Measurements from ENCODE around the gene KIF6.

The KIF6 gene

DNA sequence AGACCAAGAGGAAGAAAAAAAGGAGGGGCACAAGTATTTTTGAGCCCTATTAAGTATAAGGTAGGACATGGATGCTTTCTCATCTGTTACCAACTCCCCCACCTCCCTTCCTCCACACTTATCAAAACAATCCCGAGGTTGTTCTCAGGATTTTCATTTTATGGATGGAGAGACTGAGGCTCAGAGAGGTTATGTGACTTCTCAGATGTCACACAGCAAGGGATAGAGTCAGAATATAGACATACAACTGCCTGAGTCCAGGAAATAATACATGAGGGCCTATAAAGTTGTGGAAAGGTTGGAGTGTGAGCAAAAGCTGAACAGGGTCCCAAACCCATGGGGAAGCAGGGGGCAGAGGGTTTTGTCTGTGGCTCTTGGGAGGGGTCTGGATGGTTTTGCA lies 430.3 kb downstream of the KIF6 start:
- ChIA-PET POLR2A (no interaction called here), CTCF (interaction anchor here (0.6 to 1.1 kb wide), 4 partner anchors 9 to 193 kb away, joined by 3 to 7 read pairs (median 5); no protein-coding TSS in a partner anchor)

DNA sequence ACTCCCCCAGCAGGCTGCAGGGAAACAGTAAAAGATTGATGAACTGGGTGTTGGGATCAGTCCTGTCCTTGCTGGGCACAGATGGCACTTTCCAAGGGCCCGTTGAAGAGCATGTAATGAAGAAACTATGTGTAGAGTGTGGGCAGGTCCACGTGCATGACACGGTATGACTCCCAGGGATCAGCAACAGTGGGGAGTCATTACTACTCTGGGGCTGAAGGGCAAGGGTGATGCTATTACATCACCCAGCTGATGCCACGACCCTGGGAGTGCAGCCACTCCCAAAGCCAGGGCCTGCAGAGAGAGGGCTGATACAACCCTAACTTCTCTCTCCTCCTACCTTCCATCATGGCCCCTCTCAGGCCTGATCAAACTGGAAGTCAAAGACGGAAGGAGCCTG lies 431.1 kb downstream of the KIF6 start:
- POLR2A ChIA-PET: no interaction called here
- CTCF ChIA-PET: interaction anchor here (1.1 kb wide), 2 partner anchors 10 to 128 kb away, joined by 4 to 6 read pairs; no protein-coding TSS in a partner anchor

More for the DNA sequence above, 430.3 kb downstream of the KIF6 start:
- Histone ChIP-seq H3K27ac (ENCODE audit: extremely low read depth, low read depth, low read length) (no peak overlapping the region), H3K9me3 (ENCODE audit: control insufficient read depth, insufficient read depth, low read depth, low read length) (no peaks in the 10 kb centered on the region), H3K4me1 (ENCODE audit: control insufficient read depth, insufficient read depth, low read length) (0 out of 2 replicates have a peak, but pooled peaks cover 2% of the 10 kb centered on the region), H3K4me3 (ENCODE audit: low read depth, low read length) (no peak overlapping the region), H3K36me3 (ENCODE audit: control insufficient read depth in 2 of 2, insufficient read depth in 1 of 2, low read length in 2 of 2) (no peaks in the 10 kb centered on the region)
- TF ChIP-seq ZNF768 (tag by site-specific recombination; IDR thresholded peaks at IDR 0.05) (0 out of 2 replicates have a peak, but pooled peaks have one; percentile 59), ZNF626 (tag by site-specific recombination; IDR thresholded peaks at IDR 0.05) (no peak)

More for the DNA sequence above, 431.1 kb downstream of the KIF6 start:
- no peaks in the 10 kb centered on the region for H3K9me3 ChIP-seq (ENCODE audit: control insufficient read depth, insufficient read depth, low read depth, low read length)
- no peak for TF ChIP-seq BCL11B (tag by site-specific recombination; IDR thresholded peaks at IDR 0.05; ENCODE audit: low read depth)
- TF ChIP-seq ZNF747 (tag by site-specific recombination; IDR thresholded peaks at IDR 0.05): no peak
- TF ChIP-seq, protein P1, sequence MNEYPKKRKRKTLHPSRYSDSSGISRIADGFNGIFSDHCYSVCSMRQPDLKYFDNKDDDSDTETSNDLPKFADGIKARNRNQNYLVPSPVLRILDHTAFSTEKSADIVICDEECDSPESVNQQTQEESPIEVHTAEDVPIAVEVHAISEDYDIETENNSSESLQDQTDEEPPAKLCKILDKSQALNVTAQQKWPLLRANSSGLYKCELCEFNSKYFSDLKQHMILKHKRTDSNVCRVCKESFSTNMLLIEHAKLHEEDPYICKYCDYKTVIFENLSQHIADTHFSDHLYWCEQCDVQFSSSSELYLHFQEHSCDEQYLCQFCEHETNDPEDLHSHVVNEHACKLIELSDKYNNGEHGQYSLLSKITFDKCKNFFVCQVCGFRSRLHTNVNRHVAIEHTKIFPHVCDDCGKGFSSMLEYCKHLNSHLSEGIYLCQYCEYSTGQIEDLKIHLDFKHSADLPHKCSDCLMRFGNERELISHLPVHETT (tag by site-specific recombination; IDR thresholded peaks at IDR 0.05): no peak
- TF ChIP-seq ZFHX2 (tag by site-specific recombination; conservative IDR thresholded peaks at IDR 0.05): peak; percentile 53
- TF ChIP-seq, protein P2, sequence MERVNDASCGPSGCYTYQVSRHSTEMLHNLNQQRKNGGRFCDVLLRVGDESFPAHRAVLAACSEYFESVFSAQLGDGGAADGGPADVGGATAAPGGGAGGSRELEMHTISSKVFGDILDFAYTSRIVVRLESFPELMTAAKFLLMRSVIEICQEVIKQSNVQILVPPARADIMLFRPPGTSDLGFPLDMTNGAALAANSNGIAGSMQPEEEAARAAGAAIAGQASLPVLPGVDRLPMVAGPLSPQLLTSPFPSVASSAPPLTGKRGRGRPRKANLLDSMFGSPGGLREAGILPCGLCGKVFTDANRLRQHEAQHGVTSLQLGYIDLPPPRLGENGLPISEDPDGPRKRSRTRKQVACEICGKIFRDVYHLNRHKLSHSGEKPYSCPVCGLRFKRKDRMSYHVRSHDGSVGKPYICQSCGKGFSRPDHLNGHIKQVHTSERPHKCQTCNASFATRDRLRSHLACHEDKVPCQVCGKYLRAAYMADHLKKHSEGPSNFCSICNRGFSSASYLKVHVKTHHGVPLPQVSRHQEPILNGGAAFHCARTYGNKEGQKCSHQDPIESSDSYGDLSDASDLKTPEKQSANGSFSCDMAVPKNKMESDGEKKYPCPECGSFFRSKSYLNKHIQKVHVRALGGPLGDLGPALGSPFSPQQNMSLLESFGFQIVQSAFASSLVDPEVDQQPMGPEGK (tag by site-specific recombination; IDR thresholded peaks at IDR 0.05): no peak
- TF ChIP-seq ZIC2 (tag by site-specific recombination; IDR thresholded peaks at IDR 0.05): peak; percentile 75
- TF ChIP-seq, protein P3, sequence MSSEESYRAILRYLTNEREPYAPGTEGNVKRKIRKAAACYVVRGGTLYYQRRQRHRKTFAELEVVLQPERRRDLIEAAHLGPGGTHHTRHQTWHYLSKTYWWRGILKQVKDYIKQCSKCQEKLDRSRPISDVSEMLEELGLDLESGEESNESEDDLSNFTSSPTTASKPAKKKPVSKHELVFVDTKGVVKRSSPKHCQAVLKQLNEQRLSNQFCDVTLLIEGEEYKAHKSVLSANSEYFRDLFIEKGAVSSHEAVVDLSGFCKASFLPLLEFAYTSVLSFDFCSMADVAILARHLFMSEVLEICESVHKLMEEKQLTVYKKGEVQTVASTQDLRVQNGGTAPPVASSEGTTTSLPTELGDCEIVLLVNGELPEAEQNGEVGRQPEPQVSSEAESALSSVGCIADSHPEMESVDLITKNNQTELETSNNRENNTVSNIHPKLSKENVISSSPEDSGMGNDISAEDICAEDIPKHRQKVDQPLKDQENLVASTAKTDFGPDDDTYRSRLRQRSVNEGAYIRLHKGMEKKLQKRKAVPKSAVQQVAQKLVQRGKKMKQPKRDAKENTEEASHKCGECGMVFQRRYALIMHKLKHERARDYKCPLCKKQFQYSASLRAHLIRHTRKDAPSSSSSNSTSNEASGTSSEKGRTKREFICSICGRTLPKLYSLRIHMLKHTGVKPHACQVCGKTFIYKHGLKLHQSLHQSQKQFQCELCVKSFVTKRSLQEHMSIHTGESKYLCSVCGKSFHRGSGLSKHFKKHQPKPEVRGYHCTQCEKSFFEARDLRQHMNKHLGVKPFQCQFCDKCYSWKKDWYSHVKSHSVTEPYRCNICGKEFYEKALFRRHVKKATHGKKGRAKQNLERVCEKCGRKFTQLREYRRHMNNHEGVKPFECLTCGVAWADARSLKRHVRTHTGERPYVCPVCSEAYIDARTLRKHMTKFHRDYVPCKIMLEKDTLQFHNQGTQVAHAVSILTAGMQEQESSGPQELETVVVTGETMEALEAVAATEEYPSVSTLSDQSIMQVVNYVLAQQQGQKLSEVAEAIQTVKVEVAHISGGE (tag by site-specific recombination; conservative IDR thresholded peaks at IDR 0.05; ENCODE audit: low read depth): no peak
- peak; percentile 57; the same call in 1 of the 2 replicates for TF ChIP-seq ZNF548 (tag by site-specific recombination; IDR thresholded peaks at IDR 0.05)
- TF ChIP-seq ZNF514 (tag by site-specific recombination; IDR thresholded peaks at IDR 0.05): no peak
- no peak for TF ChIP-seq ZBTB1 (tag by site-specific recombination; IDR thresholded peaks at IDR 0.05)
- TF ChIP-seq, protein P4, sequence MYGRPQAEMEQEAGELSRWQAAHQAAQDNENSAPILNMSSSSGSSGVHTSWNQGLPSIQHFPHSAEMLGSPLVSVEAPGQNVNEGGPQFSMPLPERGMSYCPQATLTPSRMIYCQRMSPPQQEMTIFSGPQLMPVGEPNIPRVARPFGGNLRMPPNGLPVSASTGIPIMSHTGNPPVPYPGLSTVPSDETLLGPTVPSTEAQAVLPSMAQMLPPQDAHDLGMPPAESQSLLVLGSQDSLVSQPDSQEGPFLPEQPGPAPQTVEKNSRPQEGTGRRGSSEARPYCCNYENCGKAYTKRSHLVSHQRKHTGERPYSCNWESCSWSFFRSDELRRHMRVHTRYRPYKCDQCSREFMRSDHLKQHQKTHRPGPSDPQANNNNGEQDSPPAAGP (tag by site-specific recombination; IDR thresholded peaks at IDR 0.05): peak; percentile 82; the same call in 1 of the 2 replicates
- no peak for TF ChIP-seq ZNF624 (tag by site-specific recombination; IDR thresholded peaks at IDR 0.05)
- TF ChIP-seq ZBTB48 (tag by site-specific recombination; IDR thresholded peaks at IDR 0.05): 0 out of 2 replicates have a peak, but pooled peaks have one; percentile 29
- TF ChIP-seq, protein P5, sequence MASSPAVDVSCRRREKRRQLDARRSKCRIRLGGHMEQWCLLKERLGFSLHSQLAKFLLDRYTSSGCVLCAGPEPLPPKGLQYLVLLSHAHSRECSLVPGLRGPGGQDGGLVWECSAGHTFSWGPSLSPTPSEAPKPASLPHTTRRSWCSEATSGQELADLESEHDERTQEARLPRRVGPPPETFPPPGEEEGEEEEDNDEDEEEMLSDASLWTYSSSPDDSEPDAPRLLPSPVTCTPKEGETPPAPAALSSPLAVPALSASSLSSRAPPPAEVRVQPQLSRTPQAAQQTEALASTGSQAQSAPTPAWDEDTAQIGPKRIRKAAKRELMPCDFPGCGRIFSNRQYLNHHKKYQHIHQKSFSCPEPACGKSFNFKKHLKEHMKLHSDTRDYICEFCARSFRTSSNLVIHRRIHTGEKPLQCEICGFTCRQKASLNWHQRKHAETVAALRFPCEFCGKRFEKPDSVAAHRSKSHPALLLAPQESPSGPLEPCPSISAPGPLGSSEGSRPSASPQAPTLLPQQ (tag by site-specific recombination; IDR thresholded peaks at IDR 0.05): no peak
- TF ChIP-seq ZNF558 (tag by site-specific recombination; IDR thresholded peaks at IDR 0.05): no peak
- TF ChIP-seq ZNF433 (tag by site-specific recombination; IDR thresholded peaks at IDR 0.05; ENCODE audit: low read depth): no peak
- TF ChIP-seq ZBTB7A (tag by site-specific recombination; IDR thresholded peaks at IDR 0.05; ENCODE audit: low read depth): no peak
- TF ChIP-seq ZNF155 (tag by site-specific recombination; IDR thresholded peaks at IDR 0.05): no peak
- H3K4me1 ChIP-seq (ENCODE audit: control insufficient read depth, insufficient read depth, low read length): 0 out of 2 replicates have a peak, but pooled peaks cover 2% of the 10 kb centered on the region
- no peak overlapping the region for H3K4me3 ChIP-seq (ENCODE audit: low read depth, low read length)
- H3K27ac ChIP-seq (ENCODE audit: extremely low read depth, low read depth, low read length): no peak overlapping the region
- H3K36me3 ChIP-seq (ENCODE audit: control insufficient read depth in 2 of 2, insufficient read depth in 1 of 2, low read length in 2 of 2): no peaks in the 10 kb centered on the region
